GM19240 (cell line): ENCODE results near the gene REX1BD.
"Not testable (repeated sequence)": the region's sequence is repeated elsewhere in the genome, so short reads cannot be mapped to it uniquely, and the experiment has no call there.

ENCODE experiments used
- DNase-seq: peaks from one replicate; pipeline ENCODE4 v3.0.0; 2011; ENCODE audit warnings: low spot score; ENCODE audit not compliant: insufficient read length

The REX1BD gene

GRCh38 chr19:18588611-18589379 is at the start of gene REX1BD:
REX1BD (plus strand) TSS chr19:18588798; CDS start chr19:18588802, 4 bp downstream.
- no peak for DNase-seq

- DNase-seq = no peak
These were observed 49.2 kb upstream of the REX1BD start for GRCh38 chr19:18539372-18539771.

GRCh38 chr19:18540200-18540599 is 48.4 kb upstream of the REX1BD start:
- not testable (repeated sequence) for DNase-seq

- no peak for DNase-seq
These were observed 47.2 kb upstream of the REX1BD start for GRCh38 chr19:18541258-18541991.

GRCh38 chr19:18541992-18542940 is 46.3 kb upstream of the REX1BD start:
- DNase-seq = no peak

- DNase-seq = peak; percentile 98
These were observed 45.4 kb upstream of the REX1BD start, which contains the start of gene FKBP8 for GRCh38 chr19:18542941-18543813. FKBP8 (minus strand) TSS chr19:18543573; CDS start chr19:18541970, 1,603 bp downstream.

- DNase-seq = peak; percentile 85
These were observed 44.7 kb upstream of the REX1BD start for GRCh38 chr19:18543814-18544475.

- no peak for DNase-seq
These were observed 37.0 kb upstream of the REX1BD start for GRCh38 chr19:18551631-18552030.

GRCh38 chr19:18557411-18558201 is 31.0 kb upstream of the REX1BD start, which contains the start of gene KXD1:
KXD1 (plus strand) TSS chr19:18557870; CDS start chr19:18562057, 4,187 bp downstream.
- DNase-seq = peak; percentile 96

- DNase-seq = no peak
These were observed 30.4 kb upstream of the REX1BD start for GRCh38 chr19:18558202-18558555.

- DNase-seq = no peak
These were observed 30.0 kb upstream of the REX1BD start for GRCh38 chr19:18558604-18559003.

GRCh38 chr19:18559685-18560084 is 28.9 kb upstream of the REX1BD start:
- no peak for DNase-seq

- no peak for DNase-seq
These were observed 26.5 kb upstream of the REX1BD start for GRCh38 chr19:18562086-18562485.

- DNase-seq = no peak
These were observed 21.6 kb upstream of the REX1BD start for GRCh38 chr19:18566953-18567352.

- DNase-seq = no peak
These were observed 20.2 kb upstream of the REX1BD start for GRCh38 chr19:18568367-18568766.

GRCh38 chr19:18571564-18572344 is 16.8 kb upstream of the REX1BD start, which contains the start of gene UBA52:
UBA52 (plus strand) TSS chr19:18571857; CDS start chr19:18573301, 1,444 bp downstream.
- DNase-seq = peak; percentile 89

- no peak for DNase-seq
These were observed 13.8 kb upstream of the REX1BD start for GRCh38 chr19:18574691-18575291.

- no peak for DNase-seq
These were observed 12.2 kb upstream of the REX1BD start for GRCh38 chr19:18576383-18576782.
